ENCODE measurements around the gene CARS2. TPM values are rescaled to one million over a fixed set of nuclear protein-coding genes. Genes with fewer than 3 reads are reported as not detected.
A peak's percentile ranks its signal among the peaks of the same experiment; 100 is the strongest.

The CARS2 gene
- total RNA-seq, 1 donor = 161 TPM

DNA sequence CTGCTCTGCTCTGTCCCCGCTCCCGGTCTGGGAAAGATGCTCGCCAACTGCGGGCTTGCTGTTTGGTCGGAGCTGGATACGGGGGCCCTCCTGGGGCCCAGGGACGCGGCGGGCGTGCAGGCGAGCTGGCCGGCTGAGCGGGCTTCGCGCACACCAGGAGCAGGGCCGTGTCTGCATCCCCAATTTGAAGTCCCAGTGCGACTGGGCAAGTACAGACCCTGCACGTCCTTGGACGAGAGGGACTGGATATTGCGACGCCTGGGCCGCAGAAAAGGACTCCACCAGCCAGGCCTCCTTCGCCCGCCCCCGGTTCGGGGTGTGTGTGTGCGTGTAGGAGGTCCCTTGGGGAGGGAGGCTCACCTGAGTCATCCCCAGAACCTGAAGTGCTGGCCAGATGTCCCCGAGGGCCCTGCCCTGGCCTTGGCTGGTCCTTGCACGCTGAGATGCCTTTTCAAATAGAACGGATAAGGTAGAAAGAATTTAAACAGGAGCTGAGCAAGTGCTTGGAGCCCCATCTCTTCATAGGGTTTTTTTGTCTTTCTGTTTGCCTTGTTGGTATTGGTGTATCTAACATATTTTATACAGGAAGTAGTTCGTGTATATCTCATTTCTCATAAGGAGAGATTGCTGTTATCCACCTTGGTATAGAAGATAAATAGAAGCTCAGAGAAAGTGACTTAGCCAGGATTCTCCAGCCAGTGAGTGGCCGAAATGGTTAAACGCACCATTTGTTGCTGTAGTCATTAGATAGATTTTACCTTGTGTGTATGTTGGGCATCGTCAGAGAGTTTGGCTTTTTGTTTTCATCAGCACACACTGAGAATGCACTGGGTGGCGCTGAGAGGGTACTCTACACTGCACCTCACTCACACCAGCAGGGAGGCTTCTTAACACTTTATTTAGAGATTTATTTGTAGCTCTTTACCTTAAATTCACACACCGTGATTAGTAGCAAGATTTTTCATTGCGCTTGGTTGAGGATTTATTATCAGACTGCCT is 89.5 kb downstream of the CARS2 start:
- Histone ChIP-seq H3K9me3 (ENCODE audit: low read depth, low read length) (no peaks in the 10 kb centered on the region), H3K27ac (ENCODE audit: low read depth, low read length) (peak overlapping the region; percentile 85), H3K4me1 (ENCODE audit: insufficient read depth, low read length) (peaks cover 26% of the 10 kb centered on the region), H3K79me2 (ENCODE audit: insufficient read depth, low read length) (peaks cover 59% of the 10 kb centered on the region), H3K36me3 (ENCODE audit: insufficient read depth, low read length) (no peaks in the 10 kb centered on the region), H3K4me3 (ENCODE audit: insufficient read depth, low read length) (peak overlapping the region; percentile 93), H2AFZ (ENCODE audit: low read length) (peak overlapping the region; percentile 93), H3K4me2 (ENCODE audit: insufficient read depth, low read length) (peak overlapping the region; percentile 95), H3K27me3 (ENCODE audit: insufficient read depth, low read length) (no peaks in the 10 kb centered on the region), H4K20me1 (ENCODE audit: insufficient read depth, low read length) (peaks cover 44% of the 10 kb centered on the region)
- peak; percentile 96 for DNase-seq (ENCODE audit: insufficient read length, low spot score, missing footprints)
- TF ChIP-seq, protein P1, sequence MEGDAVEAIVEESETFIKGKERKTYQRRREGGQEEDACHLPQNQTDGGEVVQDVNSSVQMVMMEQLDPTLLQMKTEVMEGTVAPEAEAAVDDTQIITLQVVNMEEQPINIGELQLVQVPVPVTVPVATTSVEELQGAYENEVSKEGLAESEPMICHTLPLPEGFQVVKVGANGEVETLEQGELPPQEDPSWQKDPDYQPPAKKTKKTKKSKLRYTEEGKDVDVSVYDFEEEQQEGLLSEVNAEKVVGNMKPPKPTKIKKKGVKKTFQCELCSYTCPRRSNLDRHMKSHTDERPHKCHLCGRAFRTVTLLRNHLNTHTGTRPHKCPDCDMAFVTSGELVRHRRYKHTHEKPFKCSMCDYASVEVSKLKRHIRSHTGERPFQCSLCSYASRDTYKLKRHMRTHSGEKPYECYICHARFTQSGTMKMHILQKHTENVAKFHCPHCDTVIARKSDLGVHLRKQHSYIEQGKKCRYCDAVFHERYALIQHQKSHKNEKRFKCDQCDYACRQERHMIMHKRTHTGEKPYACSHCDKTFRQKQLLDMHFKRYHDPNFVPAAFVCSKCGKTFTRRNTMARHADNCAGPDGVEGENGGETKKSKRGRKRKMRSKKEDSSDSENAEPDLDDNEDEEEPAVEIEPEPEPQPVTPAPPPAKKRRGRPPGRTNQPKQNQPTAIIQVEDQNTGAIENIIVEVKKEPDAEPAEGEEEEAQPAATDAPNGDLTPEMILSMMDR (IDR thresholded peaks at IDR 0.05; ENCODE audit: extremely low read depth, low read depth, low read length) = peak; percentile 9

DNA sequence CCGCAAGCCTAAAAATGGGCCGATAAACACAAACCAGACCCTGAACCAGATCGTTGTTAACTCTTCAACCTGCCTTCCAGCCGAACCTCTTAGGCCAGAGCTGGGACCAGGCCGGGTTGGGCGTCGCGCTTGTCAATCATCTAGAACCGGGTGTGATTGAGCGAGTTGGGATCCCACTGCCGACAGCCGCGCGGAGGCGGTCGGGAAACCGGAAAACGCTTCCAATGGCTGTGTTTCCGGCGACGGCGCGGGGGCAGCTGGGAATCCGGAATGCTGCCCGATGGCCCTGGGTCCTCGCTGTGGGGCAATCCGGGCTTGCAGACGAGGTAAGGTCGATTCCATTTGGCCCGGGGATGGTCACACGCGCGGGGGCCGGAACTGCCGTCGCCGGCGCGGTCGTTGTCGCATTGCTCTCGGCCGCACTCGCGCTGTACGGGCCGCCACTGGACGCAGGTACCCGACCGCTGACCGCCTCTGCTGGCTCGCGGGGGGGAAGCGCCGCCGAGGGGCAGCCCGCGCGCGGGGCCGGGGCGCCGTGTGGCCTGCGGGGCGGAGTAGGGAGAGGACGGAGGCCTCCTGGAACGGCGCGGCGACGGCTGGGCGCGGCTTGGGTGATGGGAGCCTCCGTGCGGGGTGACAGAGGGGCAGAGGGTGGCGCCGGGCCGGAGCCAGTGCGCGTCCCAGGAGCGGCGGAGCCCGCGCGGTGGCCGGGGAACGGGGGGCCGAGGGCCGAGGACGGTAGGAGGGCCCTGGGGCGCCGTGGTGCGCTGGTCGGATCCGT is 90.4 kb downstream of the CARS2 start, which contains the start of gene NAXD:
Gene NAXD (plus strand): TSS at position 224 of the 781 bp plus-strand sequence. CDS start 57 bp downstream, at position 281.
- peak within 1 kb of the TSS; percentile 93 for H2AFZ ChIP-seq (ENCODE audit: low read length)
- H3K79me2 ChIP-seq (ENCODE audit: insufficient read depth, low read length) = peaks cover 51% of the 10 kb centered on the region
- peaks cover 26% of the 10 kb centered on the region for H3K4me1 ChIP-seq (ENCODE audit: insufficient read depth, low read length)

DNA sequence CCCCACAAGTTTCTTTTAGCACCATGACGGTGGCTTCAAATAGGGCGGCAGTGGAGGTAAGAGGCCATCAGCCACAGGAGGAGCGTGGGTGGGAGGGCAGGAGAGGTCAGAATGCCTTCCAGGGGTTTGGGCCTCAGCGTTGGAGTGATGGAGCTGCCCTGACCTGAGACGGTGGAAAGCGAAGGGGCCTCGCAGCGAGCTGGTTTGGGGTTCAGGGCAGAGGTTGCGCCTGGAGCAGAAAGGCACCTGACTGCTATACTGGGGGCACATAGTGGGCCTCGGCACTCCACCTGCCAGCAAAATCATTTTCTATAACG is 91.0 kb downstream of the CARS2 start:
- H3K36me3 ChIP-seq (ENCODE audit: insufficient read depth, low read length) = no peaks in the 10 kb centered on the region
- H3K27ac ChIP-seq (ENCODE audit: low read depth, low read length) = peak overlapping the region; percentile 85
- no peak for DNase-seq (ENCODE audit: insufficient read length, low spot score, missing footprints)
- TF ChIP-seq, protein P1 (IDR thresholded peaks at IDR 0.05; ENCODE audit: extremely low read depth, low read depth, low read length) = no peak
- no peaks in the 10 kb centered on the region for H3K9me3 ChIP-seq (ENCODE audit: low read depth, low read length)
- H4K20me1 ChIP-seq (ENCODE audit: insufficient read depth, low read length) = peaks cover 38% of the 10 kb centered on the region
- H2AFZ ChIP-seq (ENCODE audit: low read length) = peak overlapping the region; percentile 93
- no peaks in the 10 kb centered on the region for H3K27me3 ChIP-seq (ENCODE audit: insufficient read depth, low read length)
- H3K4me2 ChIP-seq (ENCODE audit: insufficient read depth, low read length) = peak overlapping the region; percentile 95
- peaks cover 26% of the 10 kb centered on the region for H3K4me1 ChIP-seq (ENCODE audit: insufficient read depth, low read length)
- peaks cover 45% of the 10 kb centered on the region for H3K79me2 ChIP-seq (ENCODE audit: insufficient read depth, low read length)
- H3K4me3 ChIP-seq (ENCODE audit: insufficient read depth, low read length) = peak overlapping the region; percentile 93

More for the DNA sequence above, 90.4 kb downstream of the CARS2 start, which contains the start of gene NAXD:
- Histone ChIP-seq H3K4me2 (ENCODE audit: insufficient read depth, low read length) (peak within 1 kb of the TSS; percentile 95), H3K36me3 (ENCODE audit: insufficient read depth, low read length) (no peaks in the 10 kb centered on the region), H3K4me3 (ENCODE audit: insufficient read depth, low read length) (peak within 1 kb of the TSS; percentile 93), H3K9me3 (ENCODE audit: low read depth, low read length) (no peaks in the 10 kb centered on the region), H3K27ac (ENCODE audit: low read depth, low read length) (peak within 1 kb of the TSS; percentile 85), H4K20me1 (ENCODE audit: insufficient read depth, low read length) (peaks cover 41% of the 10 kb centered on the region), H3K27me3 (ENCODE audit: insufficient read depth, low read length) (no peaks in the 10 kb centered on the region)
- TF ChIP-seq, protein P1 (IDR thresholded peaks at IDR 0.05; ENCODE audit: extremely low read depth, low read depth, low read length) = no peak
- DNase-seq (ENCODE audit: insufficient read length, low spot score, missing footprints) = peak; percentile 100

Measured in osteoblast (primary cell).